ENCODE measurements around the gene ADGRG6. TPM values are rescaled to one million over a fixed set of nuclear protein-coding genes. Genes with fewer than 3 reads are reported as not detected.

Gene ADGRG6
- total RNA-seq, 1 experiment from 2014 or later, result 98.7 TPM

GRCh38 chr6:142470421-142470820 is 168.6 kb downstream of the ADGRG6 start:
- CTCF ChIA-PET, result no interaction called here

GRCh38 chr6:142474531-142475289 is 172.9 kb downstream of the ADGRG6 start:
- H3K4me3 ChIP-seq (ENCODE audit: low read depth, low read length), result no peak overlapping the region

More at GRCh38 chr6:142470421-142470820, 168.6 kb downstream of the ADGRG6 start:
- no peaks in the 10 kb centered on the region for H3K36me3 Mint-ChIP-seq (ENCODE audit: insufficient read depth, unreplicated experiment)
- Histone ChIP-seq H3K27me3 (replicated peaks; ENCODE audit: control insufficient read depth, insufficient read depth, low read length) (no peaks in the 10 kb centered on the region), H3K4me3 (ENCODE audit: low read depth, low read length) (no peak overlapping the region), H3K36me3 (ENCODE audit: control insufficient read depth, insufficient read depth, low read length) (no peaks in the 10 kb centered on the region), H3K4me1 (no peaks in the 10 kb centered on the region), H3K9me3 (no peaks in the 10 kb centered on the region)
- no peaks in the 10 kb centered on the region for H3K9me3 Mint-ChIP-seq (ENCODE audit: unreplicated experiment)
- no TSS peak for BruUV-seq (replicated peaks)
- H3K27me3 Mint-ChIP-seq (ENCODE audit: insufficient read depth, unreplicated experiment), result peaks cover 9% of the 10 kb centered on the region
- H3K4me3 Mint-ChIP-seq (ENCODE audit: unreplicated experiment), result no peak overlapping the region
- H3K4me1 Mint-ChIP-seq (ENCODE audit: low read depth, unreplicated experiment), result no peaks in the 10 kb centered on the region
- intact Hi-C loops (cut with micrococcal nuclease; ENCODE audit: unreplicated experiment), result loop anchor here (5.0 to 10.0 kb wide), 2 partner anchors 323 to 554 kb away; partner anchors contain the start of genes NMBR and VTA1
- DNase-seq, result no peak
- H3K27ac Mint-ChIP-seq (ENCODE audit: unreplicated experiment), result no peak overlapping the region
- POLR2A ChIA-PET, result no interaction called here
- TF ChIP-seq CTCF (IDR thresholded peaks at IDR 0.05; ENCODE audit: insufficient read depth in 1 of 2, low read depth in 1 of 2, low read length in 1 of 2, severe bottlenecking in 1 of 2, unreplicated experiment in 1 of 2), result no peak

GRCh38 chr6:142476452-142476851 is 174.6 kb downstream of the ADGRG6 start:
- no peaks in the 10 kb centered on the region for H3K36me3 ChIP-seq (ENCODE audit: control insufficient read depth, insufficient read depth, low read length)
- Mint-ChIP-seq H3K4me1 (ENCODE audit: low read depth, unreplicated experiment) (no peaks in the 10 kb centered on the region), H3K4me3 (ENCODE audit: unreplicated experiment) (no peak overlapping the region), H3K36me3 (ENCODE audit: insufficient read depth, unreplicated experiment) (no peaks in the 10 kb centered on the region), H3K27ac (ENCODE audit: unreplicated experiment) (no peak overlapping the region), H3K27me3 (ENCODE audit: insufficient read depth, unreplicated experiment) (no peaks in the 10 kb centered on the region), H3K9me3 (ENCODE audit: unreplicated experiment) (no peaks in the 10 kb centered on the region)
- no TSS peak for BruUV-seq (replicated peaks)
- POLR2A ChIA-PET, result no interaction called here
- TF ChIP-seq CTCF (IDR thresholded peaks at IDR 0.05; ENCODE audit: insufficient read depth in 1 of 2, low read depth in 1 of 2, low read length in 1 of 2, severe bottlenecking in 1 of 2, unreplicated experiment in 1 of 2), result no peak
- CTCF ChIA-PET, result no interaction called here
- no peak for DNase-seq
- no peaks in the 10 kb centered on the region for H3K9me3 ChIP-seq
- no peak overlapping the region for H3K4me3 ChIP-seq (ENCODE audit: low read depth, low read length)
- no peaks in the 10 kb centered on the region for H3K27me3 ChIP-seq (replicated peaks; ENCODE audit: control insufficient read depth, insufficient read depth, low read length)
- no peaks in the 10 kb centered on the region for H3K4me1 ChIP-seq
- intact Hi-C loops (cut with micrococcal nuclease; ENCODE audit: unreplicated experiment), result loop anchor here (10.0 kb wide), 1 partner anchor 548 kb away; no protein-coding TSS in a partner anchor

More at GRCh38 chr6:142474531-142475289, 172.9 kb downstream of the ADGRG6 start:
- Histone ChIP-seq H3K36me3 (ENCODE audit: control insufficient read depth, insufficient read depth, low read length) (no peaks in the 10 kb centered on the region), H3K4me1 (no peaks in the 10 kb centered on the region), H3K9me3 (no peaks in the 10 kb centered on the region), H3K27me3 (replicated peaks; ENCODE audit: control insufficient read depth, insufficient read depth, low read length) (no peaks in the 10 kb centered on the region)
- TF ChIP-seq CTCF (IDR thresholded peaks at IDR 0.05; ENCODE audit: insufficient read depth in 1 of 2, low read depth in 1 of 2, low read length in 1 of 2, severe bottlenecking in 1 of 2, unreplicated experiment in 1 of 2), result peak; percentile 57 to 60
- Mint-ChIP-seq H3K4me1 (ENCODE audit: low read depth, unreplicated experiment) (no peaks in the 10 kb centered on the region), H3K9me3 (ENCODE audit: unreplicated experiment) (no peaks in the 10 kb centered on the region), H3K4me3 (ENCODE audit: unreplicated experiment) (no peak overlapping the region), H3K27me3 (ENCODE audit: insufficient read depth, unreplicated experiment) (peaks cover 1% of the 10 kb centered on the region), H3K27ac (ENCODE audit: unreplicated experiment) (no peak overlapping the region), H3K36me3 (ENCODE audit: insufficient read depth, unreplicated experiment) (no peaks in the 10 kb centered on the region)
- intact Hi-C loops (cut with micrococcal nuclease; ENCODE audit: unreplicated experiment), result loop anchor here (1.0 to 10.0 kb wide), 6 partner anchors 64 to 953 kb away; partner anchors contain the start of genes NMBR and VTA1
- ChIA-PET CTCF (interaction anchor here (0.6 to 1.8 kb wide), 15 partner anchors 9 to 976 kb away, joined by 3 to 11 read pairs (median 4); partner anchors contain the start of genes ADAT2, NMBR, PEX3 and VTA1), POLR2A (no interaction called here)
- BruUV-seq (replicated peaks), result no TSS peak
- DNase-seq, result peak; percentile 67 to 69

Measured in Caco-2 (cell line).